OCI-M1 (cell line): Measurements from ENCODE around the gene FGD3.

Source experiments
- DNase-seq: peaks from one replicate; lab custom pipeline; 2025; lab: John Stamatoyannopoulos, UW

FGD3 gene

GRCh38 chr9:92960561-92961290 is 13.4 kb downstream of the FGD3 start:
- DNase-seq: no peak

- DNase-seq: no peak
These were observed 14.4 kb downstream of the FGD3 start for GRCh38 chr9:92961627-92962302.

DNA sequence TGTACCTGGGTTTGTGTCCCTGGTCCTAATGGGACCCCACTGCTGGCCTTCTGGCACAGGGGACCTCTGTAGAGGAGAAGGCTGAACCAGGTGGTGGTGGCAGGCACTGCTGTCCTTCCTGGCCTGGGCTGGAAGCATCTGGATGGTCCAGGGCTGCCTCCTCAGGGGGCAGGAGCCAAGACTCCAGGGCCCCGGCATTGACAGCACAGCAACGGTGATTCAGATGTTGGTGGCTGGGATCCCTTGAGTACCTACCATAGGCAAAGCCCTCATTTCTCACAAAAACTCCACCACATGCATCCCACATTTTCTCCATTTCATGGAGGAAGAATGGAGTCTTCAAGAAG is 15.0 kb downstream of the FGD3 start:
- no peak for DNase-seq

GRCh38 chr9:92962846-92963245 is 15.5 kb downstream of the FGD3 start:
- no peak for DNase-seq

- DNase-seq: peak; percentile 84
These were observed 16.7 kb downstream of the FGD3 start for GRCh38 chr9:92963831-92964606.

- no peak for DNase-seq
These were observed 17.3 kb downstream of the FGD3 start for GRCh38 chr9:92964607-92965060.

GRCh38 chr9:92965061-92965758 is 17.9 kb downstream of the FGD3 start:
- peak; percentile 25 for DNase-seq

DNA sequence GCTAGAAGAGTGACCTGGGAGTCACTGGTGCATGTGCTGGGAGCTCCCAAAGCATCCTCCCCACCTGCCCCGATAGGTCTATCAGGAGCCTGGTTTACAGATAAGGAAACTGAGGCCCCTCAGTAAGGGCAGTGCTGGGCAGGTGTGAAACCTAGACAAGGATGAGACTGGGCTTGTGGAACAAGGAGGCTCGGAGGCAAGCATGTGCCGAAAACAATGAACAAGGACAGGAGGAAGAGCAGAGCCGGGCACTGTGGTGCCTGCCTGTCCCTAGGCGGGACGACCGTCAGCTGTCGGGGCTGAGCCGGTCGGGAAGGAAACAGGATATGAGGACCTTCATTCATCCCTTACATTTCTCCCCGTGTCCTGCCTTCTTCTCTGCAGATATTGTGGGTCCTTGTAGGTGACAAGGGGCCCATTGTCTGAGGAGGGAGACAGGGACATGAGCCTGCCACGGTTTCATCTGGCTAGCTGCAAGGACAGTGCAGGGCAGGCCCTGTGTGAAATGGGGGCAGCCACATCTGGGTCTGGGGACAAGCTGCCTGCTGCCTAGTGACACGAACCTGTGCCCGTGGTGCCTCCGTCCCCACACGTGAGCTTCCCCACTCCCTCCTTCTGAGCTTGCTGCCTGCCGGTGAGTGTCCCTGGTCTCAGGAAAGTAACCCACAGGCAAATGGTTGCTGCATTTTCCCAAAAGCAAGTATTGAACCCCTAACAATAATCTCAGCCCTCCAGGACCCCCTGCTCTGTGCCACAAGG is 18.6 kb downstream of the FGD3 start:
- no peak for DNase-seq

DNA sequence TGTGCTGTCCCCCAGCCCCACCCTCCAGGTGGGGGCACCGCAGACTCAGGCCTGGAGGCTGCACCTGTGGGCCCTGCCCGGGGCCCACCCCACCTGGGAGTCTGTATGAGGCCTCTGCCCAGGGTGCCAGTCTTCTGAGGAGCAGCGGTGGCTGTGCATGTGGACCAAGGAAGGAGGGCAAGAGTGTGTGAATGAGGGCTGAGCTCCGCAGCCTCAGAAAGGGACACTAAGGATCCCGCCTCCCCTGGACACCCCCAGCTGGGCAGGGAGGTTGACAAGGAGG is 19.1 kb downstream of the FGD3 start:
- no peak for DNase-seq

DNA sequence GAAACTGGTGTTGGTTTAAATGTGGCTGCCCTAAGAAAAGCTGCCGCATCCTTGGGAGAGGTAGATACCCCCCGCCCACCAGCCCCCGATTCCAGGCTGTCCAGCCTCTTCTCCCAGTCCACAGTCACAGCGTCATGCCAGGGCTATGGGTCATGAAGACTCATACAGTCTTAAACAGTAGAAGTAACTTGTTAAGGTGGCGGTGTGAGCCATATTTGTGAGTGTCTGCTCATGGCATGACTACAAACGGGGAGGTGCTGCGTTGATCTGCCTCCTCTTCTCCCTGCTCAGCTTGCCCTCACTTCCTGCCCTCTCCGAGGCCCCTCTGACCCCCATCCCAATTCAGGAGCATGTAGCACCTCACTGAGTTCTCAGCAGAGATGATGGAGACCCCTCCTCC is 20.8 kb downstream of the FGD3 start:
- DNase-seq: no peak

GRCh38 chr9:92969516-92970466 is 22.5 kb downstream of the FGD3 start:
- no peak for DNase-seq

- DNase-seq: no peak
These were observed 23.2 kb downstream of the FGD3 start for GRCh38 chr9:92970467-92970923.

DNA sequence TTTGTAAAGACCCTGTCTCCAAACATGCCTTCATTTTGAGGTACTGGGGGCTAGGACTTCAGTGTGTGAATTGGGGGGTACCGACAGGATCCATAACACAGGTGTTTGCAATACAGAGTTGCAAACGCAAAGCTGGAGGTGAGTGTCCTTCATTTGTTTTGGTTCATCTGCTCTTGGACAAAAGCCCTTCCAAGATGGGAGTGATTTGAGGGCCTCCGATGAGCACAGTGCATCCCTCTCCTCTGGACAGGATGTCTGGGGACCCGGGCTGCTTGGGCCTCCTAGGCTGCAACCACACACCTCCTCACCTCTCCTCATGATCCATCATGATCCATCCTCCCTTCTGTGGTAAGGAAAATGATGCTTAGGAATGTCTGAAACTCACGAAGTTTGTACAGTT is 23.8 kb downstream of the FGD3 start:
- DNase-seq: no peak

DNA sequence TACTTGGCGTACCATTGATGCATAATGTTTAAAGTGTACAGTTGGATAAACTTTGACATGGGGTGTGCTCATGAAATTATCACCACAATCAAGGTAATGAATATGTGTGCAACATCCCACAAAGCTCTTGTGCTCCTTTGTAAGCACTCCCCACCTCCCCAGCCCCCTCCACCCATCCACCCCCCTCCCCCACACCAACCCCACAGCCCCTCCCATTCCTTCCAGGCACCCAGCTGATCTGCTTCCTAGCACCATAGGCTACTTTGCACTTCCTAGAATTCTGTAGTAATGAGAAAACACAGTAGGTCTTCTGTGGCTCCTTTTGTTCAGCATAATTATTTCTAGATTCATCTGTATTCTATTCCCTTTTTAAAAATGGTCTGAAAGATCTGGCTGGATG is 24.5 kb downstream of the FGD3 start:
- no peak for DNase-seq

DNA sequence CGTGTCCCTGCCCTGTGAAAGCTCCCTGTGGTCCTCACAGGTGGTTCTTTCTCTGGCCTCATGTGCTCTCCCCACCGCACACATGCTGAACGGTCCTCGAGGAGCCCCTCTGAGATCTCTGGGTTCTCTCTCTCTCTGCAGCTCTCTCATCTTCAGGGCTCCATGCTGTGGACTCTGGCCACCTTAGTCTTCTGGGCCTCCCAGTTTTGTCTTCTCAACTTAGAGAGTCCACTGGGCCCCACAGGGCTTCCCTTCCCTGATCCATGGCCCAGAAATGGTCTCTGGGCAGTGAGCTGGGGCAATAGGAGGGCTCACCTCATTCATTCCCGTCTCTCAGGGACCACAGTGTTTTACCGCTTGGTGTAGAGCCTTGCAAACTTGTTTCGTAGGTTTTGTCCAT is 26.4 kb downstream of the FGD3 start:
- no peak for DNase-seq

- no peak for DNase-seq
These were observed 26.9 kb downstream of the FGD3 start for GRCh38 chr9:92974161-92974661.

DNA sequence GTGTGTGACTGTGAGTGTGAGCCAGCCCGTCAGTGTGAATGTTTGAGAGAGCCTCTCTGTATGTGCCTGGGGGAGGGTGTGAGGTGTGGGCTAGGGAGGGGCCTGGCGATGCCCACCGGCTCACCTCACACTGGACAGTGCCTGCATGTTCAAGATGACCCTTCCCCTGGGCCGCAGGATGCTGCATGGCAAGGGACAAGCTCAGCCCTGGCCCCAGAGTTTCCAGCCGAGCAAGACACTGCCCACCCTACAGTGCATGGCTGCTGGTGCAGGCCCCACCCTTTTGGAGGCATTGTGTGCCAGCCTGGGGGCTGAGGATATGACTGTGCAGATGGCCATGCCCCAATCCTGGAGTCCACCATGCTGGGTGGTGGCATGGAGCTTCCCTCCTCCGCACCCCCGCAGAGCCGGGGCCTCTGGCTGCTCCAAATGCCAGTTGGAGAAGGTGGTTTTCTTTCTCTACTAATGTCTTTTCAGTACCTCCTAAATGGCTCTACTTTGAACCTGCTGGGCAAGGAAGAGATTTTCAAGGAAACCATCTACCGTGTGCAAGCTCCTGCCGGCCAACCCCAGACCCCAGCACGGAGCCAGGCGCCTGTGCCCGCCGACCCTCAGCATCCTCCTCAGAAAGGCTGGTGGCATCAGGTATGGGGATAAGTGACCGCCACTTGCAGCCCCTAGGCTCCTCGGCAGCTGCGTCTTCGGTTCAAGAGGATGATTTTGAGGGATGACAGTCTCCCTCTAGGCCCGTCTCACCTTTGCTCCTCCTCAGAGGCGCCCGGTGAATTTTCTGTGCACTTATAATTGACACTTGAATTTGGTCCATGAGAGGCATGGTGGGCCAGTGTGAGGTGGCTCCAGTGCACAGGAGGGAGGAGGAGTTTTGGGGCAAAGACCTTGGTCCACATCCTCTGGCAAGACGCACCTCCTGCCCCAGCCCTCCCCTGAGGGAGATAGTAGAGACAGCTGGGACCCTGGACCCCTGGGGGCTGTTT is 27.7 kb downstream of the FGD3 start:
- no peak for DNase-seq

DNA sequence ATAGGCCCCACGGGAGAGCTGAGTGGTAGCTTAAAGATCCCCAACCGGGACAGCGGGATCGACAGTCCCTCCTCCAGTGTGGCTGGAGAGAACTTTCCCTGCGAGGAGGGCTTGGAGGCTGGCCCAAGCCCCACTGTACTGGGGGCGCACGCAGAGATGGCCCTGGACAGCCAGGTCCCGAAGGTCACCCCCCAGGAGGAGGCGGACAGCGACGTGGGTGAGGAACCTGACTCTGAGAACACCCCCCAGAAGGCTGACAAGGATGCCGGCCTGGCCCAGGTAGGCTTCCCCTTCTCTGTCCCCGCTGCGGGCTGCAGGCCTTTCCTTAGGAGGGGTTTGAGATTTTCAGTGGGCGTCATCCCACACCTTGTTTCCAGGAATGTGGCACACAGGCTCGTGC is 29.1 kb downstream of the FGD3 start:
- no peak for DNase-seq

DNA sequence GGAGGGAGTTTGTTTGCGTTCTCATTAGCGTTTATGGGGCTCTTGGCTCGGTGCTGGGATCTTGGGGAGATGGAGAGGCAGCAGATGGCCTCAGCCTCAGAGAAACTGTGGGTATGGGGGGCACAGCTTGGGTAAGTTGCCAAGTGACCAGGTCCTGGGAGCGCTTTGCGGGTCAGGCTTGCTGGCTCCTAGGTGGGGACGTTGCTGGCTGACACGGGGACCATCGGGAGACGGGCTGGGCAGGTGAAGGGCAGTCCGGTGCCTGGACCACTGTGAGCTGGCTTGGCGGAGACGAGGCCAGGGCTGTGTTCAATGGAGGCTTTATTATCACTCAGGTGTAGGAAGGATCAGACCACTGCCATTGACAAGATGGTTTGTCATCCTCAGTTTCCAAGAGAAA is 30.0 kb downstream of the FGD3 start:
- DNase-seq: no peak
